Measurements from ENCODE around the gene BLMH. TPM values are rescaled to one million over a fixed set of nuclear protein-coding genes. Genes with fewer than 3 reads are reported as not detected.

Gene BLMH
- total RNA-seq, 1 experiment from 2014 or later = 94.3 TPM

DNA sequence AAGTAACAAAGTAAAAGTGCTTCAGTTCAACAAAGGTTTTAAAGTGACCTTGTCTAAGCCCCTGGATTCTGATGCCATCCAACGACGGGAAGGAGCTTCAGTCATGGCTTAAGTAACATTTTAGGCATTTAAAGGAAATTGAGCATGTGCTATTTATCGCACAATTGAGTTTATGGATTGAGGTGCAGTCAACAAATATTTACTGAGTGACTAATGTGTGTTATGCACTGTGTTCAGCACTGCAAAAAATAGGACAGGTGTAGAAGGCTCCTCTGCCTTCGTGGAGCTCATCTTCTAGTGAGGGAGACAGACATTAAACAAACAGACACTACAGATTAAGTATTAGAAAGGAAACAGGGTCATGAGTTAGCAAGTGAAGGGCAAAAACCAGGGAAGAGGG lies 29.6 kb upstream of the BLMH start:
- H3K36me3 ChIP-seq (ENCODE audit: insufficient read depth, low read length, poor library complexity, severe bottlenecking) = no peaks in the 10 kb centered on the region
- CTCF ChIA-PET = interaction anchor here (0.6 kb wide), 1 partner anchor 175 kb away, joined by 3 read pairs; no protein-coding TSS in a partner anchor
- intact Hi-C loops (cut with micrococcal nuclease; ENCODE audit: unreplicated experiment) = no loop called here
- TF ChIP-seq, protein P1, sequence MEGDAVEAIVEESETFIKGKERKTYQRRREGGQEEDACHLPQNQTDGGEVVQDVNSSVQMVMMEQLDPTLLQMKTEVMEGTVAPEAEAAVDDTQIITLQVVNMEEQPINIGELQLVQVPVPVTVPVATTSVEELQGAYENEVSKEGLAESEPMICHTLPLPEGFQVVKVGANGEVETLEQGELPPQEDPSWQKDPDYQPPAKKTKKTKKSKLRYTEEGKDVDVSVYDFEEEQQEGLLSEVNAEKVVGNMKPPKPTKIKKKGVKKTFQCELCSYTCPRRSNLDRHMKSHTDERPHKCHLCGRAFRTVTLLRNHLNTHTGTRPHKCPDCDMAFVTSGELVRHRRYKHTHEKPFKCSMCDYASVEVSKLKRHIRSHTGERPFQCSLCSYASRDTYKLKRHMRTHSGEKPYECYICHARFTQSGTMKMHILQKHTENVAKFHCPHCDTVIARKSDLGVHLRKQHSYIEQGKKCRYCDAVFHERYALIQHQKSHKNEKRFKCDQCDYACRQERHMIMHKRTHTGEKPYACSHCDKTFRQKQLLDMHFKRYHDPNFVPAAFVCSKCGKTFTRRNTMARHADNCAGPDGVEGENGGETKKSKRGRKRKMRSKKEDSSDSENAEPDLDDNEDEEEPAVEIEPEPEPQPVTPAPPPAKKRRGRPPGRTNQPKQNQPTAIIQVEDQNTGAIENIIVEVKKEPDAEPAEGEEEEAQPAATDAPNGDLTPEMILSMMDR (conservative IDR thresholded peaks at IDR 0.05; ENCODE audit: low read depth, low read length) = no peak
- TF ChIP-seq EZH2 (IDR thresholded peaks at IDR 0.05; ENCODE audit: borderline replicate concordance, low read depth, low read length, poor library complexity, severe bottlenecking) = no peak
- H3K4me3 ChIP-seq (ENCODE audit: low read depth, low read length, poor library complexity, severe bottlenecking) = no peak overlapping the region
- peaks cover 9% of the 10 kb centered on the region for H3K4me1 ChIP-seq (ENCODE audit: insufficient read depth, low read length, poor library complexity, severe bottlenecking)
- H3K27me3 ChIP-seq (replicated peaks; ENCODE audit: insufficient read depth, low read depth, low read length, poor library complexity) = no peaks in the 10 kb centered on the region
- no TSS peak for BruUV-seq (replicated peaks)
- H3K9me3 ChIP-seq (ENCODE audit: low read depth, low read length, poor library complexity, severe bottlenecking) = no peaks in the 10 kb centered on the region
- POLR2A ChIA-PET (ENCODE audit: low non-redundant PET) = interaction anchor here (0.8 kb wide), 1 partner anchor 64 kb away, joined by 5 read pairs; no protein-coding TSS in a partner anchor
- no peak overlapping the region for H3K27ac ChIP-seq (ENCODE audit: low read depth, low read length, poor library complexity, severe bottlenecking)
- DNase-seq (ENCODE audit: low spot score) = no peak

DNA sequence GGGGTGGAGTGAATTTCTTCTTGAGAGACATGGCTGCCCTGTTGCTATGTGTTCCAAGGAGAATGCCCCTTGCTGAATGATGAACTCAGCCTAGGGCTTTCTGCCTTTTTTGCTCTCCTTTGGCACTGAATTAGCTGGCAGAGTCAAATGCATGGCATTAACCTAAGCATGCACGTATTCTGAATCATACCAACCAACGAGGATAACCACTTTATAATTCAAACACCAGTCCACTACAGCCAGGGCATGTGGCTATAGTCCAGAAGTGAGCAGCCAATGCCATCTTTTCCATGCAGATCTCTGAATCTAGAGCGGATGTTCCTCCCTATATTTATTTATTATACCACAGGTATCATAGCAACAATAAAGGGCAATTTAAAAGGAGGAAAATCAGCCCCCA lies 26.4 kb upstream of the BLMH start:
- no peak for DNase-seq (ENCODE audit: low spot score)
- H3K4me1 ChIP-seq (ENCODE audit: insufficient read depth, low read length, poor library complexity, severe bottlenecking) = no peaks in the 10 kb centered on the region
- no peak overlapping the region for H3K27ac ChIP-seq (ENCODE audit: low read depth, low read length, poor library complexity, severe bottlenecking)
- H3K27me3 ChIP-seq (replicated peaks; ENCODE audit: insufficient read depth, low read depth, low read length, poor library complexity) = peaks cover 5% of the 10 kb centered on the region
- no peak for TF ChIP-seq EZH2 (IDR thresholded peaks at IDR 0.05; ENCODE audit: borderline replicate concordance, low read depth, low read length, poor library complexity, severe bottlenecking)
- TF ChIP-seq, protein P1 (conservative IDR thresholded peaks at IDR 0.05; ENCODE audit: low read depth, low read length) = no peak
- intact Hi-C loops (cut with micrococcal nuclease; ENCODE audit: unreplicated experiment) = no loop called here
- no peak overlapping the region for H3K4me3 ChIP-seq (ENCODE audit: low read depth, low read length, poor library complexity, severe bottlenecking)
- BruUV-seq (replicated peaks) = no TSS peak
- POLR2A ChIA-PET (ENCODE audit: low non-redundant PET) = no interaction called here
- no peaks in the 10 kb centered on the region for H3K9me3 ChIP-seq (ENCODE audit: low read depth, low read length, poor library complexity, severe bottlenecking)
- CTCF ChIA-PET = no interaction called here
- H3K36me3 ChIP-seq (ENCODE audit: insufficient read depth, low read length, poor library complexity, severe bottlenecking) = no peaks in the 10 kb centered on the region

DNA sequence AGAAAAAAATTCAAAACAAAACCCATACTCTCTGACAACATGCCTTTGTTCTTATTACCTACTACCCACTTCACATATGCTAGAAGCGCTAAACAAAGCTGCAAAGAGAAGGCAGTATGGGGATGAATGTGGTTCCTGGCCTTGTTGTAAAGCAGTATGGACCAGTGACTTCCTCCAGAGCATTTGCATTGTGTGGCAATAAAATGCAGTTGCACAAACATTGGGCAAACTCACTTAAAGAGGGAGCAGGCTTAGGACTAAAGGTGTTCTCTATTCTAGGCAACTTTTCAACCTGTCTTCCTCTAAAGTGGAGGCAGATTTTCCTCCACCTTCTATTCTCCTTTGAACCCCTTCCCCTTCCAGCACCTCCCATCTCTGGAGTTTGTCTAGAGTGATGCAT lies 25.0 kb upstream of the BLMH start:
- Histone ChIP-seq H3K27me3 (replicated peaks; ENCODE audit: insufficient read depth, low read depth, low read length, poor library complexity) (peaks cover 5% of the 10 kb centered on the region), H3K27ac (ENCODE audit: low read depth, low read length, poor library complexity, severe bottlenecking) (no peak overlapping the region), H3K4me1 (ENCODE audit: insufficient read depth, low read length, poor library complexity, severe bottlenecking) (no peaks in the 10 kb centered on the region), H3K36me3 (ENCODE audit: insufficient read depth, low read length, poor library complexity, severe bottlenecking) (no peaks in the 10 kb centered on the region), H3K9me3 (ENCODE audit: low read depth, low read length, poor library complexity, severe bottlenecking) (no peaks in the 10 kb centered on the region), H3K4me3 (ENCODE audit: low read depth, low read length, poor library complexity, severe bottlenecking) (no peak overlapping the region)
- POLR2A ChIA-PET (ENCODE audit: low non-redundant PET) = no interaction called here
- CTCF ChIA-PET = no interaction called here
- no peak for DNase-seq (ENCODE audit: low spot score)
- TF ChIP-seq EZH2 (IDR thresholded peaks at IDR 0.05; ENCODE audit: borderline replicate concordance, low read depth, low read length, poor library complexity, severe bottlenecking) = no peak
- TF ChIP-seq, protein P1 (conservative IDR thresholded peaks at IDR 0.05; ENCODE audit: low read depth, low read length) = no peak
- intact Hi-C loops (cut with micrococcal nuclease; ENCODE audit: unreplicated experiment) = no loop called here
- BruUV-seq (replicated peaks) = no TSS peak

Data from A673 (cell line).